Keratinocyte (primary cell): ENCODE data around the gene NIT2.

Source experiments
- CTCF ChIP-seq, 3 experiments: IDR thresholded peaks in 1 of 3; conservative IDR thresholded peaks in 1 of 3; optimal IDR thresholded peaks in 1 of 3; 2 replicates in 2 of 3; 3 replicates in 1 of 3; pipeline versions ENCODE3 to v1.5.1; 2011; ENCODE audit warnings: low read length in 3 of 3, mild to moderate bottlenecking in 3 of 3, moderate library complexity in 2 of 3, control low read depth in 1 of 3, inconsistent platforms in 1 of 3; ENCODE audit not compliant: insufficient read depth in 2 of 3; ENCODE audit errors: extremely low read depth in 1 of 3
- EZH2 ChIP-seq: IDR thresholded peaks from one replicate; pipeline ENCODE4 v1.6.1; 2012; ENCODE audit warnings: inconsistent platforms, mild to moderate bottlenecking, low read length, moderate library complexity

DNA sequence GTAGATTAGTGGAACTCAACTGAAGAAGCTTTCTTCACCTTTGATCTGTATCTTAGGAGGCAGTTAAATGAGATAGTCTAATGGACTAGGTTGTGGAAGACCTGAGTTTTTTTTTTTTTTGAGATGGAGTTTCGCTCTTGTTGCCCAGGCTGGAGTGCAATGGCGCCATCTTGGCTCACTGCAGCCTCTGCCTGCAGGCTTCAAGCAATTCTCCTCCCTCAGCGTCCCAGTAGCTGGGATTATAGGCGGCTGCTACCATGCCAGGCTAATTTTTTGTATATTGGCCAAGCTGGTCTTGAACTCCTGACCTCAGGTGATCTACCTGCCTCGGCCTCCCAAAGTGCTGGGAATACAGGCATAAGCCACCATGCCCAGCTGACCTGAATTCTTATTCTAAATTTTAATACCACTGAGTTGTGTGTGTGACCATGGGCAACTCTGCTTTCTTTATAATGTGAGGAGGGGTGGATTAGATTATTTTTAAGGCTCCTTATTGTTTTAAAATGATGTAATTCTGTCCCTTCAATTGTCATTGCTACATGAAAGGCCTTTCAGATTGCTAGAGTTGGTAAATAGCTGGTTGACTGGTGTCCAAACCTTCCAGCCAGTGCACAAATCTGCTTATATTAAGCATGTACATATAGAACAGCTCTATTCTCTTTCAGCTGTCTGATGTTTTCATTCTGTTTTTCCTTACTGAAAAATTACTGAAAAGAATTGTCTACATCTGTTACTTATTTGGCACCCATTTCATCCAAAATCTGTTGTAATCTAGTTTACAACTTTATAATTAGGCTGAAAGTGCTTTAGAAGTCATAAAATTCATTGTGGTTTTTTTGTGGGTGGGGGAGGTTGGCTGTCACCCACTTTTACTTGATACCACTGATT is 69.0 kb downstream of the NIT2 start:
- TF ChIP-seq CTCF (optimal IDR thresholded peaks at IDR 0.05 in 1 of 3, IDR thresholded peaks at IDR 0.05 in 1 of 3, conservative IDR thresholded peaks at IDR 0.05 in 1 of 3; ENCODE audit: extremely low read depth in 1 of 3, insufficient read depth in 2 of 3, low read length in 3 of 3) (no peak), EZH2 (no peak)
